Hepatocyte (in vitro differentiated cells): ENCODE data around the gene PNLIP.

ENCODE experiments used
- CTCF ChIP-seq: fragments of 200-600 bp; sonication (generic); IDR thresholded peaks from 2 replicates; pipeline ENCODE4 v1.5.1; 2016; ENCODE audit warnings: antibody characterized with exemption, mild to moderate bottlenecking; ENCODE audit not compliant: poor library complexity
- EZH2 ChIP-seq: fragments of 200-600 bp; sonication (generic); IDR thresholded peaks from 2 replicates; pipeline ENCODE4 v1.6.1; 2016; ENCODE audit warnings: antibody characterized with exemption, mild to moderate bottlenecking, borderline replicate concordance
- EZH2phosphoT487 ChIP-seq: fragments of 200-600 bp; sonication (generic); IDR thresholded peaks from one replicate; pipeline ENCODE4 v1.6.1; 2018; ENCODE audit warnings: antibody characterized with exemption, mild to moderate bottlenecking, low read depth, moderate library complexity; ENCODE audit not compliant: unreplicated experiment, severe bottlenecking

GRCh38 chr10:116524736-116525135 lies 21.0 kb upstream of the PNLIP start:
- TF ChIP-seq CTCF (no peak), EZH2 (no peak), EZH2phosphoT487 (no peak)
